ENCODE measurements around the gene TROAP. TPM values are rescaled to one million over a fixed set of nuclear protein-coding genes. Genes with fewer than 3 reads are reported as not detected.

TROAP gene
- total and polyA plus RNA-seq, 4 donors: 0.97 to 17.5 (median 2.0) TPM; not detected in 1

- H3K4me3 ChIP-seq (ENCODE audit: low read depth in 1 of 3, low read length in 3 of 3): no peak overlapping the region
- no peaks in the 10 kb centered on the region for H3K9me3 ChIP-seq (ENCODE audit: control insufficient read depth in 4 of 4, low read length in 3 of 4)
- WGBS: 79% methylated on average over 17 of the region's 17 CpGs
- H3K27ac ChIP-seq (ENCODE audit: low read depth in 1 of 2, low read length in 2 of 2): no peak overlapping the region
- H3K9ac ChIP-seq (ENCODE audit: low read depth in 1 of 2, low read length in 2 of 2): no peak overlapping the region
- H3K36me3 ChIP-seq (ENCODE audit: control insufficient read depth in 4 of 4, insufficient read depth in 3 of 4, low read depth in 1 of 4, low read length in 3 of 4): no peaks in the 10 kb centered on the region
- peaks cover 0 to 13% (median 9%) of the 10 kb centered on the region in 4 donors for H3K4me1 ChIP-seq (ENCODE audit: control insufficient read depth in 4 of 4, insufficient read depth in 4 of 4, low read length in 3 of 4)
- DNase-seq (ENCODE audit: low spot score): no peak
- TF ChIP-seq HNF4A (conservative IDR thresholded peaks at IDR 0.05) (no peak), FOXA2 (IDR thresholded peaks at IDR 0.05) (no peak), EGR1 (IDR thresholded peaks at IDR 0.05; ENCODE audit: low read depth in 2 of 2) (no peak), CTCF (IDR thresholded peaks at IDR 0.05; ENCODE audit: low read depth, low read length, missing input control) (no peak), SP1 (IDR thresholded peaks at IDR 0.05) (no peak), FOXA1 (IDR thresholded peaks at IDR 0.05) (no peak), YY1 (IDR thresholded peaks at IDR 0.05) (no peak), NR2F2 (IDR thresholded peaks at IDR 0.05) (no peak), RAD21 (IDR thresholded peaks at IDR 0.05) (no peak), RXRA (IDR thresholded peaks at IDR 0.05) (no peak), TAF1 (conservative IDR thresholded peaks at IDR 0.05) (no peak), ZBTB33 (IDR thresholded peaks at IDR 0.05) (no peak), JUND (IDR thresholded peaks at IDR 0.05) (no peak), MAX (IDR thresholded peaks at IDR 0.05) (no peak), HNF4G (IDR thresholded peaks at IDR 0.05) (no peak), GABPA (IDR thresholded peaks at IDR 0.05 in 1 of 2, conservative IDR thresholded peaks at IDR 0.05 in 1 of 2) (no peak)
- TF ChIP-seq, protein P1, sequence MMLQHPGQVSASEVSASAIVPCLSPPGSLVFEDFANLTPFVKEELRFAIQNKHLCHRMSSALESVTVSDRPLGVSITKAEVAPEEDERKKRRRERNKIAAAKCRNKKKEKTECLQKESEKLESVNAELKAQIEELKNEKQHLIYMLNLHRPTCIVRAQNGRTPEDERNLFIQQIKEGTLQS (IDR thresholded peaks at IDR 0.05): no peak
- TF ChIP-seq, protein P2, sequence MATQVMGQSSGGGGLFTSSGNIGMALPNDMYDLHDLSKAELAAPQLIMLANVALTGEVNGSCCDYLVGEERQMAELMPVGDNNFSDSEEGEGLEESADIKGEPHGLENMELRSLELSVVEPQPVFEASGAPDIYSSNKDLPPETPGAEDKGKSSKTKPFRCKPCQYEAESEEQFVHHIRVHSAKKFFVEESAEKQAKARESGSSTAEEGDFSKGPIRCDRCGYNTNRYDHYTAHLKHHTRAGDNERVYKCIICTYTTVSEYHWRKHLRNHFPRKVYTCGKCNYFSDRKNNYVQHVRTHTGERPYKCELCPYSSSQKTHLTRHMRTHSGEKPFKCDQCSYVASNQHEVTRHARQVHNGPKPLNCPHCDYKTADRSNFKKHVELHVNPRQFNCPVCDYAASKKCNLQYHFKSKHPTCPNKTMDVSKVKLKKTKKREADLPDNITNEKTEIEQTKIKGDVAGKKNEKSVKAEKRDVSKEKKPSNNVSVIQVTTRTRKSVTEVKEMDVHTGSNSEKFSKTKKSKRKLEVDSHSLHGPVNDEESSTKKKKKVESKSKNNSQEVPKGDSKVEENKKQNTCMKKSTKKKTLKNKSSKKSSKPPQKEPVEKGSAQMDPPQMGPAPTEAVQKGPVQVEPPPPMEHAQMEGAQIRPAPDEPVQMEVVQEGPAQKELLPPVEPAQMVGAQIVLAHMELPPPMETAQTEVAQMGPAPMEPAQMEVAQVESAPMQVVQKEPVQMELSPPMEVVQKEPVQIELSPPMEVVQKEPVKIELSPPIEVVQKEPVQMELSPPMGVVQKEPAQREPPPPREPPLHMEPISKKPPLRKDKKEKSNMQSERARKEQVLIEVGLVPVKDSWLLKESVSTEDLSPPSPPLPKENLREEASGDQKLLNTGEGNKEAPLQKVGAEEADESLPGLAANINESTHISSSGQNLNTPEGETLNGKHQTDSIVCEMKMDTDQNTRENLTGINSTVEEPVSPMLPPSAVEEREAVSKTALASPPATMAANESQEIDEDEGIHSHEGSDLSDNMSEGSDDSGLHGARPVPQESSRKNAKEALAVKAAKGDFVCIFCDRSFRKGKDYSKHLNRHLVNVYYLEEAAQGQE (IDR thresholded peaks at IDR 0.05): no peak
- H3K27me3 ChIP-seq (ENCODE audit: control insufficient read depth in 4 of 4, insufficient read depth in 4 of 4, low read length in 3 of 4): peaks cover 0 to 13% (median 2%) of the 10 kb centered on the region in 4 donors
Measured at GRCh38 chr12:49332441-49332861, 9.4 kb downstream of the TROAP start.

Data from liver (tissue), 9 donors.